HG03060 (cell line): ENCODE data around the gene DCLK1.

Experiments
- ATAC-seq: cut with Tn5 transposase; IDR thresholded peaks from one replicate; pipeline ENCODE4 v1.9.1; 2021; ENCODE audit warnings: low read depth, moderate number of reproducible peaks; ENCODE audit not compliant: unreplicated experiment

The DCLK1 gene

GRCh38 chr13:35841060-35841521 lies 290.1 kb downstream of the DCLK1 start:
- ATAC-seq: no peak

- no peak for ATAC-seq
Measured at GRCh38 chr13:35839806-35840205, 291.4 kb downstream of the DCLK1 start.

DNA sequence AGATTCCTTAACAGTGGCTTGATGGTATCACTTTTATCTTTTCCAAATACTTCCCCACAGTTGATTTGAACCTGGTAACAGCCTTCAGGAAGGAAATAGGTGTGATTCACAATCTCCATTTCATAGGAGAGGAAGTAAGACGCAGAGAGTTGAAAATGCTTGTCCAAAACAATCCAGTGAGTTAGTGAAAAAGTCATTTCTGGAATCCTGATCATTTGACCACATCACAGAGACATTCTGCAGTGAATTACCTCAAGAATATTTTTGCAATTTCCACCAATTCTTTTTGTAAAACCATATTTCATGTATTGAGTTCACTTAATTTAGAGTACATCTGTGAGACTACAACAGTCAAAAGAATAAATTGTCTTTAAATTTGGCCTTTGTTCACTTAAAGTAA lies 292.8 kb downstream of the DCLK1 start:
- ATAC-seq: no peak

DNA sequence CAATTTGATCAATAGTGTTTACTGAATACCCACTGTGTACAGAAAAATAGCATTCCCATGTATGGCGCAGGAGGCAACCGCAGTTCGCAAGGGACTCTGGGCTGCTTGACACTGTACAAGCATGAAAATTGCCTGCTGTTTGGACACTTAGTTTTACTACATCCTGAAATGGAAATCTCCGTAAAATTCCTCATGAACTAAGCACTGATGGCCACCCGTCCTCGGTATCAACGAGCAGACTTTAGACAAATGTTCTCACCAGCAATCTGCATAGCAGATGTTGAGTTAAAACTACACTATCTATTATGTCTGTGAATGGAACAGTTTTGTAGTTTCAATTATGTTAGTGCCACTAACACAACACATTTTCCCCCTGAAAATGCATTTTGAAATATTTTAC lies 294.7 kb downstream of the DCLK1 start:
- ATAC-seq: no peak

GRCh38 chr13:35835989-35836388 lies 295.2 kb downstream of the DCLK1 start:
- no peak for ATAC-seq

DNA sequence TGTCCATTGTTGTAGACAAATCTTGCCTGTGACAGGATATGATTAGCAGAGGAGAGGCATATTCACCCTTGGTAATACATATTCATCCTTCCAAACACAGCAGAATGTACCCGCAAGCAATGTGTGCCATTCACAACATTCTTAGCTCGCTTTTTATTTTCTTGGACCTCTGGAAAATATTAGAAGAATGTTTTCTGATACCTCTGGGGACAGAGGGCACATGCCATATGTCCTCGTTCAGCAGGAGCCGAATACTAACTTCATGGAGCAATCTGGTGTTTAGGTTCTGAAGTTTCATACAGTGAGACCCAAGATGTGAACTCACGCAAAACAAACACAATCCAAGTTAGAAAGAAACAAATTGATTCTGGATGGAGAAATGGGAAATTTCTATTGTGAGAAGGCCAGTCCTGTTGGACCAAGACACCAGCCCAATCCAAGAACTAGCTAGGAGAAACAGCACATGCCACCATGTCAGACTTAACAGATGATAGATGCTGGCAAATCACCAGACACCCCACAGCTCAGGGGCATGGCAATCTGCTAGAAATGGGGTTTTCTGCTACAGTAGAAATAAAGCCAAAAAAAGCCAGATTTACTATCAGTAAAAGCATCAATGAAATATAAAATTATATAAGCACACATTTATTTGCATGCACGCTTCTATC lies 297.4 kb downstream of the DCLK1 start:
- no peak for ATAC-seq

DNA sequence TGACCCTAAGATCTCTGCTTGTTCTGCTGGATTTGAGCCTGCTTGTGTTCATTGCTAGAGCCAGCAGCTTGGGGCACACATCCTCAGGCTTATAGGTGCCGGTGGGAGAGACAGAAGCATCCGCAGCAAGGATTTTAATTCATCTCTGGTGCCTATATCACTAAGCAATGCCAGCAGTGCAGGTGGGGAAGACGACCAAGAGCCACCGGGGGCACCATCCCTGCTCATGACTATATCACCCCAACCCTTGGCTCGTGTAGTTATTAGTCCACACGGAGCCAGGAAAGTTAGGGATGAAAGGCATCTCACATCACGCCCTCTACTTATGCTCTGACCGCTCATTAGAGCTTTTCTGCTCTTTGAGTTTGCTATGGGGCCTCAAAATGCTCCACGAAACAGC lies 298.2 kb downstream of the DCLK1 start:
- no peak for ATAC-seq

DNA sequence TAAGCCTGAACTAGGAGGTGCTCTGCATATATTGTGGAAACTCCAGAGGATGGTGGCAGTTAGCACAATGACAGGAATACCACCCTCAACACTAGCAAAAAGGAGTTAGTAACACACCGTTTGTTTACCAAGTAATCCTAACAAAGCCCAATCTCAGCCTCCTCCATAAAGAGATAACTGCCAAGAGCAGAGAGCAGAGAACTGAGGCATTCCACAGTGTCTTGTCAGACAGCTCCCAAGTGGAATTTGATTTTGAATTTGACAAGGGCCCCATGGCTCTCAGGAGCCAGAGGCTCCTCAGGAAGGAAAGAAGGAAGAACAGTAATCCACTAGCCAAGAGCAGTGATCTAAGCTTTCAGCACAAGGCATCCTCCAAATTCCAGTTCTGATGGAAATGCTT lies 298.6 kb downstream of the DCLK1 start:
- no peak for ATAC-seq

DNA sequence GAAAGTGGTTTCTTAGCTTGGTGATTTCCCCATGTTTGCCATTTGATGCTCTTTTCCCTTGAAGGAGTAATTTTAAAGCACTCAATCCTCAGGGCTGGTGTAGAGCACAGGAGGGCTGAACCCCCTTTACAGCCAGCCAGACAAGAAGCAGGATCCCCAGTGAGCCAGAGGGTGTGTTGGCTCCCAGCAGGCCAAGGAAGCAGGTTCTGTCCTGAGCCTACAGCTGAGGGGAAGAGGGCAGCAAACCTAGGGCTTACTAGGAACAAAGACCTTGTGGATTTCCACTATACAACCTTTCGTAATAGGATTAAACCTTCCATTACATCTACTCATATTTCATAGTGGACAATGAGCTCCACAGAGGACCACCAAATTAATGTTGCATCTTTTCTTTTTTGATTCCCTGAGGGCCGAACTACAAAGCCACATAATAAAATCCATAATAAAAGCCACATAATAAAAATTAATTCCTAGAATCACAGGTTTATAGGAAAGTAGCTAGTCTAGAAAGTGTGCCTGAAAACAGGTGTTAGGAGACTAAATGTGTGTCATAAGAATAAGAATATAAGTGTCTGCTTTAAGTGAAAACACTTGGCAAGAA lies 300.2 kb downstream of the DCLK1 start:
- ATAC-seq: no peak

- ATAC-seq: no peak
Measured at GRCh38 chr13:35826626-35827254, 304.4 kb downstream of the DCLK1 start.

GRCh38 chr13:35824825-35825224 lies 306.4 kb downstream of the DCLK1 start:
- no peak for ATAC-seq

DNA sequence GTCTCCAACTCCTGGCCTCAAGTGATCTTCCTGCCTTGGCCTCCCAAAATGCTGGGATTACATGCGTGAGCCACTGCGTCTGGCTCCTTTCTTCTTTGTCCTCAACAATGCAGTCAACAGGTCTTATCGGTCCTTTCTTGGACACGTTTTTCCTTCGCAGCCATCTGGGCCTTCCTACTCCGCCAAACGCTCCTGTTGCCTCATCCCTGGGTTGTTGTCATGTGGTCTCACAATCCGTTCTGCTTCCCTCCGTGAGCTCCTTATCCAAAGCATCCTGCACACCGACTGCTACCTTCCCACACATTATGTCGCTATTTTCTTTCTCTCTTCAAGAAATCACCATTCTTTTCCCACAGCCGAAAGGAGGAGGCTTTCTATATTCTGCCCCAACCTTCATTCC lies 306.8 kb downstream of the DCLK1 start:
- ATAC-seq: no peak

- ATAC-seq: no peak
Measured at GRCh38 chr13:35822666-35823065, 308.5 kb downstream of the DCLK1 start.

GRCh38 chr13:35818633-35819067 lies 312.5 kb downstream of the DCLK1 start:
- no peak for ATAC-seq

DNA sequence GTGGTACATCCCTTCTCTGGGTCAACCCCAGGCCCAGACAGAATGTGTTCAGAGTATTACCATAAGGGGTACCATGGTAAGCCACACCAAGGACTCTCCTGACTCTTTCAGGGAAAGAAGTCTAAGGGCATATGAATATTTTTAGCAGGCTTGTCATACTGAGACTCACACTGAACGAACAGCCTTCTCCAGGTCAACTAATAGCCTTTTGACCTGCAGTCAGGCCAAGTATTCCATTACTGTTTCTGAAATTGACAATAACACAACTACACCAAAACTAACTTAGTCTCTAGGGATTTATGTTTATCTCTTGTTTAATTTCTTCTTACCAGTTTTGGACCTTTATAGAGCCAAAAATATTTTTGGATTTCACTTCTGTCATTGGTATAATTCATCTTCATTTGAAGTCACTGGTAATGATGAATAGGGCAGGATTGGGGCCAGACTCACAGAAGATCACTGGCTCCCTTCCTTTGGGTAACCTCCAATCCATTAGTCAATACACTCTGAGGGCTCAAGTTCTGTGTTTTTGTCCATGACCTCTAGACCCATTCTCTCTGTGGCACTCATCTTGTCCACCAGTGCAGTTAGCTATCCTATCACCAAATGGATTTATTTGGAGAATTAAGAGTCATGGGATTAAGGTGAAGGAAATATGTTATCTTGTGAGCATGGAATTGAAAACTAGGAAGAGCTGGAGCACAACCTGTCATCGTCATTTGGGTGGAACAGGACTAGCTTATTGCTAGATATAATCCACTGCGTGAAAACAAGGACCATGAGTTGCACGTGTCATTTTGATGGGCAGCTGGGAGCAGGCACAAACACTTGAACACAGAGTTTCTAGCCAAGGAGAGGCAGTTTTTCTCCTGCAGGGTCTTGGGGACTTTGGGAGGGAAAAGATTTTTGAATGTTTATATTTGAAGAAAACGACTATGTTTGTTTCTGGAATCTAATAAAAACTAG lies 313.3 kb downstream of the DCLK1 start:
- ATAC-seq: no peak

DNA sequence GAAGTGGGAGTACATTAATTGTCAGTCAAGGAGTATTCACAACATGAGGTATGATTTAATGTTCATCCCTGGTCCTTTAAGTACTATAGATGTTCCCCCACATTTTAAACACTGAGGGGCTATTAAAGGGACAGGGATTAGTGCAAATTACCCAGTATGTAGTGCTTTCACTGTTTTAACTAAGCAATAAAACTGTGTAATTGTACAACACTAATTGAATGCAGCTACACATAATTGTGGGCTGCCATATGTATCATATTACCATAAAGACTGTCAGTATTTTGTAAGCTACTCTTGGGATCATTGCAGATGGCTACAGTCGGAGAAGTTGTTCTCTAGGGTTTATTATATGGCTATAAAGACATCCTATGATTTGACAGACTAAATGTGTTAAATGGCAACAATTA lies 316.6 kb downstream of the DCLK1 start:
- ATAC-seq: no peak

DNA sequence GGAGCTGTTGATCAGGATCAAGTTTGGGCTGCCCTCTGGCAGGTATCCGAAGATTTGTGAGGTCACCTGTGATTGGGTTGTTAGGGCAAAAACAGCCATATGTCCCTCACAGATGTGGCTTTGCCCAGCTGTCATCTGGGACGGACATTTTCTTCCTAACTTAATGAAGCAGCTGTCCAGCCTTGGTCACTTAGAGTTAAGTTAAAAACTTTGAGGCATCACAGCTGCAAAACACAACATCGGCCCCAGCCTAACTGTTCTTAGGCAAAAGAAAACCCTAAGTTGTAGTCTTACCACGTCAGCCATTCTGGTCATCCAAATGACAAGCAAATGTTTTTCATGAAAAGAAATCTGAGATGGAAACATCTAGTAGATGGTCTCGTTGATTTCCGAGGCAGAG lies 318.4 kb downstream of the DCLK1 start:
- ATAC-seq: no peak

GRCh38 chr13:35810321-35810720 lies 320.9 kb downstream of the DCLK1 start:
- ATAC-seq: no peak

DNA sequence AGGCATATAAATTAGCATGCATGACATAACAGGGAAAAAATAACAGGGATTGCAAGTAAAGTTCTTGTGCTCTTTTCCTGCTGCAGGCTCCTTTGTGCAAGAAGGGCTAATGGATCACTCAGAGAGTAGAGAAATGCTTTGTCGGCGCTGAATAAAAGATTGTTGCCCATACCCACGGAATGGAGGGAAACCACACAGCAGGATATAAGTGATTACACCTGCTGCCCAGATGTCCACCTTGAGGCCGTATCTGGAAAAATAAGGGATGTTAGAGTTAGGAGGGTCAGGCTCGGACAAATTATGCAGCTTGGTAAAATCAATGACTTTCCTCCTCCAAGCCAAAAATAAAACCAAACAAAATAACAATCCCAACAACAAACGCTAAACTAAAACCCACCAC lies 322.3 kb downstream of the DCLK1 start:
- ATAC-seq: no peak

DNA sequence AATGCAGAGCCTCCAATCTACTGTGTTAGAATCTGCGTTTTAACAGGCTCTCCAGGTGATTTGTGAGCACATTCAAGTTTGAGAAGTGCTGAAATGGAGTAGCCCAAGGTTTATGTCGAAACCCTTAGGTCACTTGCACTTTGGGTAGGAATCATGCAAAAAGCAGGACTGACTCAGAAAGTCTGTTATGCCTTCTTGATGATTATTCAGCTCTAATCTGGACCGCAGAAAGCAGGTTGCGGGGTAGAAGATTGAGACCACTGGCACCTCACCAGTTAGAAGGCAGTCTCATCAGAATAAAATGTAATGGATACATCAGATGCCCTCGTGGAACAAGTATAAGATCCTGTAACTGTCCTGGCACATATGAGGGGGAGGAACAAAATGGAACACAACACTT lies 326.3 kb downstream of the DCLK1 start:
- ATAC-seq: no peak

- ATAC-seq: no peak
Measured at GRCh38 chr13:35797991-35798390, 333.2 kb downstream of the DCLK1 start.
